Colonic mucosa (tissue), 4 donors: ENCODE results near the gene LRRC17. TPM values are rescaled to one million over a fixed set of nuclear protein-coding genes. Genes with fewer than 3 reads are reported as not detected.

Experiments
- DNase-seq: peaks from one replicate; pipeline ENCODE4 v3.0.0-alpha.2; 2020
- H3K27ac ChIP-seq: fragments of 200-600 bp; one replicate; pipeline ENCODE4 v1.8.0; 2021
- H3K27me3 ChIP-seq: fragments of 200-600 bp; one replicate; pipeline ENCODE4 v1.8.0; 2021
- H3K36me3 ChIP-seq: fragments of 200-600 bp; one replicate; pipeline ENCODE4 v1.8.0; 2021
- H3K4me1 ChIP-seq: fragments of 200-600 bp; one replicate; pipeline ENCODE4 v1.8.0; 2021; ENCODE audit warnings: mild to moderate bottlenecking
- H3K4me3 ChIP-seq: fragments of 200-600 bp; one replicate; pipeline ENCODE4 v1.8.0; 2021
- H3K9ac ChIP-seq, 2 donors: one replicate each; pipeline ENCODE4 v1.7.0; 2013; ENCODE audit warnings: control low read depth in 2 of 2, low read depth in 2 of 2, low read length in 2 of 2
- H3K9me3 ChIP-seq: fragments of 200-600 bp; one replicate; pipeline ENCODE4 v1.8.0; 2021
- CTCF ChIP-seq: fragments of 200-600 bp; IDR thresholded peaks from one replicate; pipeline ENCODE4 v1.8.0; 2022; ENCODE audit warnings: antibody characterized with exemption, mild to moderate bottlenecking
- intact Hi-C: fragments of 100-400 bp; cut with DNase I; formaldehyde crosslinking; loops from one replicate; pipeline ENCODE4 v1.14.1; 2022
- total RNA-seq, 2 donors: library from RNA; stranded (reverse); fragmentation: NEBNext Ultra II Directional in 1 of 2; extraction: Animal tissue kit (Norgen Biotek cat#: 25700) in 1 of 2; gene quantifications; one replicate each; pipeline ENCODE4 v1.2.1, GENCODE V29; 2021
- donor health status: healthy.
- donor health status: DM: no; HTN: no; CAD: no.
- donor health status: DM: no; HTN: no; CAD: no.

The LRRC17 gene
- total RNA-seq, 2 donors from 2014 or later, result 0.91 to 1.1 TPM

- H3K36me3 ChIP-seq, result no peaks in the 10 kb centered on the region
- no peak overlapping the region for H3K4me3 ChIP-seq
- TF ChIP-seq CTCF, result no peak
- no peaks in the 10 kb centered on the region for H3K27me3 ChIP-seq
- DNase-seq, result peak; percentile 65
- H3K9ac ChIP-seq, result no peak overlapping the region
- no peaks in the 10 kb centered on the region for H3K9me3 ChIP-seq
- peaks cover 12% of the 10 kb centered on the region for H3K4me1 ChIP-seq
- intact Hi-C loops, result no loop called here
- peak overlapping the region; percentile 68 for H3K27ac ChIP-seq
Measured at GRCh38 chr7:102991540-102992214, 78.9 kb downstream of the LRRC17 start.

- TF ChIP-seq CTCF, result no peak
- Histone ChIP-seq H3K9me3 (no peaks in the 10 kb centered on the region), H3K4me3 (no peak overlapping the region), H3K36me3 (no peaks in the 10 kb centered on the region), H3K9ac (no peak overlapping the region), H3K27me3 (no peaks in the 10 kb centered on the region), H3K4me1 (peaks cover 12% of the 10 kb centered on the region), H3K27ac (peak overlapping the region; percentile 68)
- intact Hi-C loops, result no loop called here
- DNase-seq, result no peak
Measured at GRCh38 chr7:102992509-102992937, 79.7 kb downstream of the LRRC17 start.

- peak; percentile 52 for DNase-seq
- H3K27me3 ChIP-seq, result no peaks in the 10 kb centered on the region
- H3K9me3 ChIP-seq, result no peaks in the 10 kb centered on the region
- peak overlapping the region; percentile 68 for H3K27ac ChIP-seq
- no peak overlapping the region for H3K9ac ChIP-seq
- no peaks in the 10 kb centered on the region for H3K36me3 ChIP-seq
- no peak overlapping the region for H3K4me3 ChIP-seq
- intact Hi-C loops, result no loop called here
- no peak for TF ChIP-seq CTCF
- peaks cover 12% of the 10 kb centered on the region for H3K4me1 ChIP-seq
Measured at GRCh38 chr7:102992938-102993717, 80.3 kb downstream of the LRRC17 start.

- H3K4me3 ChIP-seq, result no peak overlapping the region
- H3K9me3 ChIP-seq, result no peaks in the 10 kb centered on the region
- intact Hi-C loops, result no loop called here
- no peaks in the 10 kb centered on the region for H3K27me3 ChIP-seq
- peaks cover 12% of the 10 kb centered on the region for H3K4me1 ChIP-seq
- no peak for DNase-seq
- H3K27ac ChIP-seq, result peak overlapping the region; percentile 68
- TF ChIP-seq CTCF, result no peak
- no peak overlapping the region for H3K9ac ChIP-seq
- no peaks in the 10 kb centered on the region for H3K36me3 ChIP-seq
Measured at GRCh38 chr7:102993718-102994029, 80.9 kb downstream of the LRRC17 start.

GRCh38 chr7:102994567-102994966 is 81.8 kb downstream of the LRRC17 start:
- no peak overlapping the region for H3K4me3 ChIP-seq
- H3K4me1 ChIP-seq, result peaks cover 12% of the 10 kb centered on the region
- H3K27me3 ChIP-seq, result no peaks in the 10 kb centered on the region
- no peaks in the 10 kb centered on the region for H3K36me3 ChIP-seq
- no peak overlapping the region for H3K27ac ChIP-seq
- no peak overlapping the region for H3K9ac ChIP-seq
- no peak for TF ChIP-seq CTCF
- H3K9me3 ChIP-seq, result no peaks in the 10 kb centered on the region
- intact Hi-C loops, result no loop called here
- DNase-seq, result no peak

Other genes starting within 250 kb of the LRRC17 start
- 10 to 100 TPM in 1 of 2 donors, 1 to 10 TPM in 1; 5.9 to 12.8 TPM for gene POLR2J2, start 241.3 kb upstream of the LRRC17 start, total RNA-seq
- 10 to 100 TPM in 1 of 2 donors, 1 to 10 TPM in 1; 8.6 to 10.5 TPM for gene FAM185A, start 164.0 kb upstream of the LRRC17 start, total RNA-seq
- gene FBXL13, start 161.8 kb downstream of the LRRC17 start, total RNA-seq, result under 1 TPM; 0.17 to 0.64 TPM
- 10 to 100 TPM; 39.6 to 40.4 TPM for gene ARMC10, start 162.1 kb downstream of the LRRC17 start, total RNA-seq
- gene NAPEPLD, start 236.1 kb downstream of the LRRC17 start, total RNA-seq, result 10 to 100 TPM; 61.4 to 64.6 TPM